HepG2 (cell line): ENCODE measurements around the gene SRD5A3. TPM values are rescaled to one million over a fixed set of nuclear protein-coding genes. Genes with fewer than 3 reads are reported as not detected.
A peak's percentile ranks its signal among the peaks of the same experiment; 100 is the strongest.

Experiments
- CEBPB ChIP-seq: IDR thresholded peaks from 2 replicates; pipeline ENCODE4 v1.6.1; 2011; ENCODE audit warnings: low read depth, low read length, improper control_type of control experiment, borderline replicate concordance
- CEBPZ ChIP-seq: IDR thresholded peaks from 2 replicates; pipeline ENCODE4 v1.6.1; 2012; ENCODE audit warnings: low read length, improper control_type of control experiment
- CSRNP1 ChIP-seq: sonication (generic); formaldehyde crosslinking; IDR thresholded peaks from 2 replicates; pipeline ENCODE4 v1.8.1; 2023; ENCODE audit warnings: mild to moderate bottlenecking, missing genetic modification reagents
- FUBP1 ChIP-seq: sonication (generic); formaldehyde crosslinking; IDR thresholded peaks from 2 replicates; pipeline ENCODE4 v1.5.1; 2020; ENCODE audit warnings: missing genetic modification reagents, mild to moderate bottlenecking, borderline replicate concordance
- KDM5A ChIP-seq: fragments of 200-600 bp; sonication (generic); IDR thresholded peaks from 2 replicates; pipeline ENCODE4 v1.7.0; 2018; ENCODE audit warnings: antibody characterized with exemption, mild to moderate bottlenecking, low read length, borderline replicate concordance
- MTA3 ChIP-seq: sonication (generic); formaldehyde crosslinking; IDR thresholded peaks from 2 replicates; pipeline ENCODE4 v1.4.0; 2020; ENCODE audit warnings: missing genetic modification reagents
- NFATC3 ChIP-seq: sonication (generic); formaldehyde crosslinking; IDR thresholded peaks from 2 replicates; pipeline ENCODE4 v1.5.1; 2020; ENCODE audit warnings: mild to moderate bottlenecking, missing genetic modification reagents
- NONO ChIP-seq, 2 experiments: fragments of 450-650 bp in 1 of 2; sonication (generic) in 1 of 2; formaldehyde crosslinking in 1 of 2; IDR thresholded peaks in 1 of 2; conservative IDR thresholded peaks in 1 of 2; 2 replicates each; pipeline versions ENCODE4 v1.6.1 to v1.8.0; 2017 to 2022; ENCODE audit warnings: mild to moderate bottlenecking in 1 of 2, missing genetic modification reagents in 1 of 2, moderate library complexity in 1 of 2
- NR2F2 ChIP-seq: IDR thresholded peaks from 2 replicates; pipeline ENCODE4 v1.6.1; 2012; ENCODE audit warnings: low read depth, inconsistent platforms, borderline replicate concordance
- POLR2G ChIP-seq: fragments of 200-400 bp; formaldehyde crosslinking; IDR thresholded peaks from 2 replicates; pipeline ENCODE4 v1.6.1; 2018; ENCODE audit warnings: mild to moderate bottlenecking, low read depth, low read length, moderate library complexity
- THAP11 ChIP-seq: IDR thresholded peaks from 2 replicates; pipeline ENCODE4 v1.6.1; 2016; ENCODE audit warnings: missing biosample characterization, missing genetic modification reagents
- TIGD3 ChIP-seq: sonication (generic); formaldehyde crosslinking; IDR thresholded peaks from 2 replicates; pipeline ENCODE4 v1.5.1; 2020; ENCODE audit warnings: mild to moderate bottlenecking, missing genetic modification reagents, borderline replicate concordance
- XRCC5 ChIP-seq: fragments of 200-400 bp; formaldehyde crosslinking; optimal IDR thresholded peaks from 2 replicates; pipeline ENCODE3; 2017; ENCODE audit warnings: mild to moderate bottlenecking, low read length
- ZBTB20 ChIP-seq: sonication (generic); formaldehyde crosslinking; IDR thresholded peaks from 2 replicates; pipeline ENCODE4 v1.8.1; 2023; ENCODE audit warnings: missing genetic modification reagents, low read depth, mild to moderate bottlenecking, borderline replicate concordance
- ZMYM3 ChIP-seq: sonication (generic); formaldehyde crosslinking; IDR thresholded peaks from 2 replicates; pipeline ENCODE4 v1.5.1; 2020; ENCODE audit warnings: mild to moderate bottlenecking, missing genetic modification reagents
- ZNF224 ChIP-seq: sonication (generic); formaldehyde crosslinking; IDR thresholded peaks from 2 replicates; pipeline ENCODE4 v1.5.0; 2020; ENCODE audit warnings: mild to moderate bottlenecking, missing genetic modification reagents
- ZNF251 ChIP-seq: sonication (generic); formaldehyde crosslinking; IDR thresholded peaks from 2 replicates; pipeline ENCODE4 v1.9.0; 2021; ENCODE audit warnings: mild to moderate bottlenecking, missing genetic modification reagents
- ZNF841 ChIP-seq: sonication (generic); formaldehyde crosslinking; IDR thresholded peaks from 2 replicates; pipeline ENCODE4 v1.8.1; 2023; ENCODE audit warnings: missing genetic modification reagents, borderline replicate concordance
- polyA plus RNA-seq, 8 experiments: library from polyadenylated mRNA; depleted of rRNA in 3 of 8; stranded (reverse) in 7 of 8; unstranded in 1 of 8; fragments of >200 nt; fragmentation: Illumina TruSeq in 4 of 8; extraction: Trizol in 4 of 8; gene quantifications; 2 replicates each; pipeline versions ENCODE4 v1.2.1 to v1.2.3, GENCODE V29; 2011 to 2016; ENCODE audit warnings: low read depth in 4 of 8, missing spikeins in 1 of 8, mixed read lengths in 1 of 8; ENCODE audit not compliant: insufficient read depth in 1 of 8
- total RNA-seq, 5 experiments: library from RNA; depleted of rRNA; stranded (reverse); fragments of >200 nt; fragmentation: Illumina TruSeq; extraction: Trizol; gene quantifications; 2 replicates each; pipeline ENCODE4 v1.2.3, GENCODE V29; 2016; ENCODE audit warnings: low read depth in 1 of 5

SRD5A3 gene
- total and polyA plus RNA-seq, 2 of the 13 experiments (the other 11 are each of a cell fraction or from before 2014, with no cell fraction given), result 12.4 to 18.4 TPM

GRCh38 chr4:55395529-55396307 lies 49.7 kb downstream of the SRD5A3 start, which contains the start of gene TMEM165 (continued):
- TF ChIP-seq FUBP1 (CRISPR knock-in tag), result no peak
- 0 out of 2 replicates have a peak, but pooled peaks have one; percentile 64 for TF ChIP-seq NFATC3 (CRISPR knock-in tag)
- TF ChIP-seq NR2F2, result no peak
- peak; percentile 69; the same call in 1 of the 2 replicates for TF ChIP-seq ZNF224 (CRISPR knock-in tag)
- no peak for TF ChIP-seq CEBPB
- peak; percentile 53; the same call in 1 of the 2 replicates for TF ChIP-seq KDM5A
- no peak; the same call in 1 of the 2 replicates for TF ChIP-seq CSRNP1
- TF ChIP-seq XRCC5, result peak; percentile 34
- TF ChIP-seq TIGD3 (CRISPR knock-in tag), result no peak
- 0 out of 2 replicates have a peak, but pooled peaks have one; percentile 35 for TF ChIP-seq ZBTB20 (CRISPR knock-in tag)
- peak; percentile 72; the same call in 1 of the 2 replicates for TF ChIP-seq THAP11 (CRISPR knock-in tag)
- TF ChIP-seq NONO (IDR thresholded peaks at IDR 0.05), result no peak
- peak; percentile 52; the same call in 1 of the 2 replicates for TF ChIP-seq NONO (CRISPR knock-in tag; conservative IDR thresholded peaks at IDR 0.05)
- no peak; the same call in 1 of the 2 replicates for TF ChIP-seq ZNF841 (CRISPR knock-in tag)
- TF ChIP-seq CEBPZ, result no peak
- TF ChIP-seq ZMYM3 (CRISPR knock-in tag), result no peak
- TF ChIP-seq MTA3 (CRISPR knock-in tag), result no peak
- TF ChIP-seq ZNF251 (CRISPR knock-in tag), result no peak
- TF ChIP-seq POLR2G, result peak; percentile 94
